ENCODE data around the gene RTN4. TPM values are rescaled to one million over a fixed set of nuclear protein-coding genes. Genes with fewer than 3 reads are reported as not detected.

RTN4 gene
- total RNA-seq, 2 experiments from 2014 or later = 90.3 to 93.9 TPM

Other genes with a start within 250 kb of the RTN4 start
- 1 to 10 TPM; 6.3 to 8.5 TPM for gene CLHC1, start 181.8 kb upstream of the RTN4 start, total RNA-seq
- 100 to 1,000 TPM; 889 to 959 TPM for gene RPS27A, start 182.2 kb upstream of the RTN4 start, total RNA-seq
- 10 to 100 TPM; 26.1 to 28.5 TPM for gene MTIF2, start 218.8 kb upstream of the RTN4 start, total RNA-seq

Data from activated CD8-positive, alpha-beta T cell treated with anti-CD3 and anti-CD28 coated beads, Interleukin-2, amount 10 ng/mL, durations not matched to agents 7 days and 5 days (primary cell).